IMR-90 (cell line): ENCODE data around the gene RNF111. TPM values are rescaled to one million over a fixed set of nuclear protein-coding genes. Genes with fewer than 3 reads are reported as not detected.

ENCODE experiments used
- ATAC-seq: fragments of 200-7000 bp; cut with Tn5 transposase; 2 replicates; pipeline ENCODE4 v1.9.1; 2020; ENCODE audit warnings: low read depth, mild to moderate bottlenecking, moderate library complexity
- BruUV-seq: library from RNA; stranded (reverse); fragments of 400-500 nt; replicated peaks from 2 replicates; lab custom pipeline; 2021; lab: Mats Ljungman, UMichigan
- CTCF ChIA-PET: fragments of 300-600 bp; formaldehyde crosslinking; extraction: SDS; loops from one replicate; lab custom pipeline; 2021; ENCODE audit warnings: antibody characterized with exemption; lab: Yijun Ruan, JAX
- POLR2A ChIA-PET: fragments of 300-600 bp; sonication (Branson Sonifier 250); formaldehyde crosslinking; loops from one replicate; lab custom pipeline; 2022; ENCODE audit warnings: antibody characterized with exemption; ENCODE audit not compliant: unreplicated experiment; lab: Charles Lee
- DNase-seq: peaks from one replicate; pipeline ENCODE4 v3.0.0; 2013
- H2AFZ ChIP-seq: replicated peaks from 2 replicates; pipeline ENCODE3; 2013; ENCODE audit warnings: low read length, mild to moderate bottlenecking; ENCODE audit not compliant: poor library complexity
- H2AK5ac ChIP-seq: 2 replicates; pipeline ENCODE4 v1.6.1; 2013; ENCODE audit warnings: low read depth, low read length, inconsistent platforms
- H2AK9ac ChIP-seq: replicated peaks from 2 replicates; pipeline ENCODE3; 2013; ENCODE audit warnings: mild to moderate bottlenecking, low read depth, low read length, moderate library complexity; ENCODE audit not compliant: poor library complexity
- H2BK120ac ChIP-seq: 2 replicates; pipeline ENCODE4 v1.6.1; 2013; ENCODE audit warnings: low read depth, low read length, inconsistent platforms
- H2BK15ac ChIP-seq: 3 replicates; pipeline ENCODE4 v1.6.1; 2013; ENCODE audit warnings: low read depth, low read length, inconsistent platforms
- H2BK20ac ChIP-seq: 2 replicates; pipeline ENCODE4 v1.6.1; 2013; ENCODE audit warnings: low read depth, mild to moderate bottlenecking, inconsistent platforms, low read length, moderate library complexity
- H2BK5ac ChIP-seq: 2 replicates; pipeline ENCODE4 v1.6.1; 2013; ENCODE audit warnings: mild to moderate bottlenecking, low read depth, low read length, inconsistent platforms; ENCODE audit not compliant: poor library complexity, severe bottlenecking
- H3K14ac ChIP-seq: replicated peaks from 2 replicates; pipeline ENCODE4 v1.6.1; 2013; ENCODE audit warnings: low read depth, low read length, inconsistent platforms
- H3K18ac ChIP-seq: 2 replicates; pipeline ENCODE4 v1.6.1; 2013; ENCODE audit warnings: low read depth, low read length, control low read depth
- H3K23ac ChIP-seq: 2 replicates; pipeline ENCODE4 v1.6.1; 2013; ENCODE audit warnings: low read depth, low read length, inconsistent platforms
- H3K27ac ChIP-seq: 2 replicates; pipeline ENCODE4 v1.5.1; 2013; ENCODE audit warnings: mild to moderate bottlenecking, control low read depth, low read length; ENCODE audit not compliant: insufficient read depth
- H3K27me3 ChIP-seq: 2 replicates; pipeline ENCODE4 v1.6.1; 2013; ENCODE audit warnings: low read length; ENCODE audit not compliant: control insufficient read depth, insufficient read depth
- H3K36me3 ChIP-seq: 2 replicates; pipeline ENCODE4 v1.6.1; 2013; ENCODE audit warnings: low read length, mixed read lengths; ENCODE audit not compliant: control insufficient read depth, insufficient read depth
- H3K4ac ChIP-seq: 2 replicates; pipeline ENCODE4 v1.6.1; 2013; ENCODE audit warnings: low read depth, low read length, inconsistent platforms
- H3K4me1 ChIP-seq: 2 replicates; pipeline ENCODE4 v1.6.1; 2013; ENCODE audit warnings: low read length, mixed read lengths; ENCODE audit not compliant: control insufficient read depth, insufficient read depth
- H3K4me2 ChIP-seq: 2 replicates; pipeline ENCODE4 v1.6.1; 2013; ENCODE audit warnings: low read depth, mild to moderate bottlenecking, control low read depth, low read length, moderate library complexity
- H3K4me3 ChIP-seq: 2 replicates; pipeline ENCODE4 v1.5.1; 2013; ENCODE audit warnings: low read depth, mild to moderate bottlenecking, control low read depth, low read length, moderate library complexity; ENCODE audit not compliant: insufficient read depth
- H3K56ac ChIP-seq: 2 replicates; pipeline ENCODE4 v1.6.1; 2013; ENCODE audit warnings: low read length, inconsistent platforms; ENCODE audit not compliant: insufficient read depth; ENCODE audit errors: extremely low read depth
- H3K79me1 ChIP-seq, 2 experiments: 2 replicates each; pipeline ENCODE4 v1.6.1; 2013; ENCODE audit warnings: low read length in 2 of 2, inconsistent platforms in 1 of 2, low read depth in 1 of 2
- H3K9ac ChIP-seq: 2 replicates; pipeline ENCODE4 v1.6.1; 2013; ENCODE audit warnings: low read depth, low read length, control low read depth
- H3K9me1 ChIP-seq: 2 replicates; pipeline ENCODE4 v1.6.1; 2013; ENCODE audit warnings: low read length, inconsistent platforms; ENCODE audit not compliant: insufficient read depth
- H3K9me3 ChIP-seq: 2 replicates; pipeline ENCODE4 v1.6.1; 2013; ENCODE audit warnings: low read length; ENCODE audit not compliant: control insufficient read depth, insufficient read depth
- H4K20me1 ChIP-seq: 2 replicates; pipeline ENCODE4 v1.6.1; 2013; ENCODE audit warnings: low read length, inconsistent platforms; ENCODE audit not compliant: insufficient read depth
- H4K5ac ChIP-seq: 2 replicates; pipeline ENCODE4 v1.6.1; 2013; ENCODE audit warnings: mild to moderate bottlenecking, low read depth, low read length, control low read depth
- H4K8ac ChIP-seq, 2 experiments: 2 replicates each; pipeline ENCODE4 v1.6.1; 2013; ENCODE audit warnings: low read depth in 2 of 2, low read length in 2 of 2, control low read depth in 1 of 2, inconsistent platforms in 1 of 2
- H4K91ac ChIP-seq: 2 replicates; pipeline ENCODE4 v1.6.1; 2013; ENCODE audit warnings: low read depth, low read length, inconsistent platforms; ENCODE audit not compliant: insufficient read depth
- CEBPB ChIP-seq: IDR thresholded peaks from 2 replicates; pipeline ENCODE4 v1.6.1; 2012; ENCODE audit warnings: low read depth, low read length, improper control_type of control experiment
- CHD1 ChIP-seq: IDR thresholded peaks from 2 replicates; pipeline ENCODE4 v1.6.1; 2012; ENCODE audit warnings: low read depth, low read length, improper control_type of control experiment
- FOS ChIP-seq: fragments of 150-350 bp; IDR thresholded peaks from 2 replicates; pipeline ENCODE4 v1.6.1; 2016; ENCODE audit warnings: low read depth, low read length
- MAFK ChIP-seq: IDR thresholded peaks from 2 replicates; pipeline ENCODE4 v1.6.1; 2012; ENCODE audit warnings: low read depth, low read length, improper control_type of control experiment
- MXI1 ChIP-seq: IDR thresholded peaks from 2 replicates; pipeline ENCODE4 v1.6.1; 2012; ENCODE audit warnings: low read depth, mild to moderate bottlenecking, low read length, moderate library complexity, borderline replicate concordance
- NFE2L2 ChIP-seq: fragments of 150-350 bp; IDR thresholded peaks from 2 replicates; pipeline ENCODE4 v1.6.1; 2016; ENCODE audit warnings: low read depth, mild to moderate bottlenecking, low read length
- POLR2A ChIP-seq: IDR thresholded peaks from 2 replicates; pipeline ENCODE4 v1.6.1; 2012; ENCODE audit warnings: mild to moderate bottlenecking, low read depth, low read length
- RAD21 ChIP-seq: IDR thresholded peaks from 2 replicates; pipeline ENCODE4 v1.6.1; 2012; ENCODE audit warnings: low read length, improper control_type of control experiment
- SMC3 ChIP-seq: fragments of 150-350 bp; IDR thresholded peaks from 2 replicates; pipeline ENCODE4 v1.6.1; 2016; ENCODE audit warnings: low read depth, mild to moderate bottlenecking, antibody characterized with exemption, low read length, moderate library complexity
- WGBS, 2 experiments: methylation state at CpG; one replicate each; pipeline versions ENCODE4 v1.1.5 to v1.1.7; 2013; ENCODE audit warnings: missing lambda C conversion rate in 2 of 2; ENCODE audit not compliant: insufficient read length in 1 of 2; ENCODE audit errors: extremely low coverage in 2 of 2; 5-methylcytosine and 5-hydroxymethylcytosine counted together
- dilution Hi-C: fragments of 300-500 bp; cut with HindIII; formaldehyde crosslinking; loops from one replicate; pipeline ENCODE4 v1.14.3; 2018; ENCODE audit warnings: low sequenced_read_pairs; ENCODE audit not compliant: unreplicated experiment
- in situ Hi-C: fragments of 300-500 bp; cut with MboI; formaldehyde crosslinking; loops from 3 replicates; pipeline ENCODE4 v1.14.3; 2019; ENCODE audit warnings: low sequenced_read_pairs, inconsistent platforms, mixed read lengths
- intact Hi-C: fragments of 100-400 bp; cut with micrococcal nuclease; formaldehyde crosslinking; loops from 2 replicates; pipeline ENCODE4 v1.10.0; 2022
- polyA plus RNA-seq, 3 experiments: library from polyadenylated mRNA; depleted of rRNA; stranded (reverse); fragments of >200 nt; gene quantifications; 2 replicates each; pipeline ENCODE4 v1.2.3, GENCODE V29; 2012; ENCODE audit warnings: low replicate concordance in 1 of 3
- total RNA-seq: library from RNA; depleted of rRNA; stranded (reverse); fragments of >200 nt; gene quantifications from 2 replicates; pipeline ENCODE4 v1.2.3, GENCODE V29; 2012
- TF ChIP-seq, protein P1 (sequence below): fragments of 150-350 bp; IDR thresholded peaks from 2 replicates; pipeline ENCODE4 v1.6.1; 2017; ENCODE audit warnings: mild to moderate bottlenecking, antibody characterized with exemption, low read length, low read depth

Gene RNF111
- total and polyA plus RNA-seq, 2 of the 4 experiments (the other 2 are of a cell fraction), result 13.5 to 20.1 TPM

GRCh38 chr15:59074607-59075006 is 87.1 kb downstream of the RNF111 start:
- no peak overlapping the region for H2AFZ ChIP-seq
- no peak overlapping the region for H2BK15ac ChIP-seq
- H3K23ac ChIP-seq, result no peak overlapping the region
- dilution Hi-C loops, result no loop called here
- H3K9ac ChIP-seq, result no peak overlapping the region
- H3K56ac ChIP-seq, result no peak overlapping the region
- no peak overlapping the region for H4K91ac ChIP-seq
- H2BK20ac ChIP-seq, result no peak overlapping the region
- ChIA-PET POLR2A (no interaction called here), CTCF (interaction anchor here (0.6 kb wide), 1 partner anchor 93 kb away, joined by 3 read pairs; no protein-coding TSS in a partner anchor)
- H2AK9ac ChIP-seq, result no peak overlapping the region
- intact Hi-C loops, result loop anchor here (2.0 kb wide), 1 partner anchor 16 kb away; no protein-coding TSS in a partner anchor
- no peak overlapping the region for H3K4ac ChIP-seq
- H3K18ac ChIP-seq, result no peak overlapping the region
- no peaks in the 10 kb centered on the region for H3K4me1 ChIP-seq
- no peak overlapping the region for H3K4me2 ChIP-seq
- peaks cover 20% of the 10 kb centered on the region for H3K36me3 ChIP-seq
- H2AK5ac ChIP-seq, result no peak overlapping the region
- no peaks in the 10 kb centered on the region for H4K20me1 ChIP-seq
- no peak overlapping the region for H4K8ac ChIP-seq
- H4K5ac ChIP-seq, result no peak overlapping the region
- H2BK5ac ChIP-seq, result no peak overlapping the region
- DNase-seq (no peak), ATAC-seq (no peak)
- H3K9me3 ChIP-seq, result peaks cover 4% of the 10 kb centered on the region; the same call in 1 of the 2 replicates
- H3K4me3 ChIP-seq, result no peak overlapping the region
- in situ Hi-C loops, result no loop called here
- no peak overlapping the region for H2BK120ac ChIP-seq
- peaks cover 0 to 5% of the 10 kb centered on the region in 2 experiments; a peak in 2 of 4 replicates for H3K79me1 ChIP-seq
- H3K9me1 ChIP-seq, result no peaks in the 10 kb centered on the region; the same call in 1 of the 2 replicates
- no TSS peak for BruUV-seq
- H3K27me3 ChIP-seq, result no peaks in the 10 kb centered on the region
- no CpG with 5 or more reads among the region's 1 CpG for WGBS, 2 experiments
- no peak overlapping the region for H3K14ac ChIP-seq
- H3K27ac ChIP-seq, result no peak overlapping the region
- TF ChIP-seq CHD1 (no peak), MAFK (no peak), POLR2A (no peak), FOS (no peak), CEBPB (no peak), RAD21 (no peak), MXI1 (no peak), SMC3 (no peak), NFE2L2 (no peak)
- TF ChIP-seq, protein P1, sequence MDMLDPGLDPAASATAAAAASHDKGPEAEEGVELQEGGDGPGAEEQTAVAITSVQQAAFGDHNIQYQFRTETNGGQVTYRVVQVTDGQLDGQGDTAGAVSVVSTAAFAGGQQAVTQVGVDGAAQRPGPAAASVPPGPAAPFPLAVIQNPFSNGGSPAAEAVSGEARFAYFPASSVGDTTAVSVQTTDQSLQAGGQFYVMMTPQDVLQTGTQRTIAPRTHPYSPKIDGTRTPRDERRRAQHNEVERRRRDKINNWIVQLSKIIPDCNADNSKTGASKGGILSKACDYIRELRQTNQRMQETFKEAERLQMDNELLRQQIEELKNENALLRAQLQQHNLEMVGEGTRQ, result no peak
